H1 (cell line): Measurements from ENCODE around the gene DELE1. TPM values are rescaled to one million over a fixed set of nuclear protein-coding genes. Genes with fewer than 3 reads are reported as not detected.

Experiments
- BCL11A ChIP-seq, 2 experiments: IDR thresholded peaks; one replicate each; pipeline ENCODE4 v1.6.1; 2011; ENCODE audit warnings: low read depth in 2 of 2, low read length in 2 of 2, mild to moderate bottlenecking in 2 of 2
- CTBP2 ChIP-seq: IDR thresholded peaks from 2 replicates; pipeline ENCODE4 v1.7.0; 2011; ENCODE audit warnings: borderline replicate concordance, mild to moderate bottlenecking, moderate library complexity, mixed read lengths, low read length; ENCODE audit not compliant: insufficient read depth, insufficient read length
- CTCF ChIP-seq, 3 experiments: IDR thresholded peaks; 1 replicate in 2 of 3; 2 replicates in 1 of 3; pipeline versions ENCODE4 v1.5.1 to v1.6.1; 2011; ENCODE audit warnings: low read length in 3 of 3, mild to moderate bottlenecking in 3 of 3, inconsistent platforms in 2 of 3, low read depth in 1 of 3, moderate library complexity in 1 of 3; ENCODE audit not compliant: insufficient read depth in 1 of 3; ENCODE audit errors: control extremely low read depth in 1 of 3
- EZH2 ChIP-seq: fragments of 200-600 bp; sonication (generic); IDR thresholded peaks from 2 replicates; pipeline ENCODE4 v1.7.1; 2012; ENCODE audit warnings: low read depth, mild to moderate bottlenecking, moderate library complexity, low read length, inconsistent platforms; ENCODE audit not compliant: severe bottlenecking
- FOSL1 ChIP-seq: IDR thresholded peaks from 2 replicates; pipeline ENCODE4 v1.6.1; 2011; ENCODE audit warnings: mild to moderate bottlenecking, low read depth, low read length, moderate library complexity; ENCODE audit not compliant: insufficient read depth
- HDAC2 ChIP-seq, 2 experiments: fragments of 300-600 bp in 1 of 2; sonication (generic) in 1 of 2; IDR thresholded peaks; 2 replicates each; pipeline ENCODE4 v1.6.1; 2011 to 2012; ENCODE audit warnings: low read depth in 2 of 2, low read length in 2 of 2, mild to moderate bottlenecking in 2 of 2, moderate library complexity in 2 of 2, borderline replicate concordance in 1 of 2, inconsistent platforms in 1 of 2
- JUN ChIP-seq: IDR thresholded peaks from 2 replicates; pipeline ENCODE4 v1.6.1; 2011; ENCODE audit warnings: low read depth, mild to moderate bottlenecking, improper control_type of control experiment, low read length
- NRF1 ChIP-seq: IDR thresholded peaks from 2 replicates; pipeline ENCODE4 v1.6.1; 2011; ENCODE audit warnings: mild to moderate bottlenecking, low read depth, low read length, improper control_type of control experiment
- PHF8 ChIP-seq: fragments of 200-600 bp; sonication (generic); conservative IDR thresholded peaks from 2 replicates; pipeline ENCODE4 v1.7.1; 2012; ENCODE audit warnings: low read depth, mild to moderate bottlenecking, inconsistent platforms, low read length, moderate library complexity
- POLR2A ChIP-seq, 2 experiments: IDR thresholded peaks; 1 replicate in 1 of 2; 2 replicates in 1 of 2; pipeline ENCODE4 v1.6.1; 2011; ENCODE audit warnings: low read depth in 2 of 2, low read length in 2 of 2, mild to moderate bottlenecking in 2 of 2; ENCODE audit errors: control extremely low read depth in 1 of 2
- POU5F1 ChIP-seq: IDR thresholded peaks from 2 replicates; pipeline ENCODE4 v1.6.1; 2011; ENCODE audit warnings: low read depth, mild to moderate bottlenecking, low read length, moderate library complexity
- SP1 ChIP-seq: IDR thresholded peaks from 2 replicates; pipeline ENCODE4 v1.6.1; 2011; ENCODE audit warnings: low read depth, low read length
- SUZ12 ChIP-seq: fragments of 200-600 bp; sonication (generic); IDR thresholded peaks from 2 replicates; pipeline ENCODE4 v1.6.1; 2012; ENCODE audit warnings: mild to moderate bottlenecking, inconsistent platforms, low read length, moderate library complexity, mixed read lengths
- TEAD4 ChIP-seq: IDR thresholded peaks from 2 replicates; pipeline ENCODE4 v1.6.1; 2012; ENCODE audit warnings: low read depth, low read length, inconsistent platforms, mixed read lengths
- YY1 ChIP-seq: IDR thresholded peaks from 2 replicates; pipeline ENCODE4 v1.6.1; 2011; ENCODE audit warnings: low read depth, mild to moderate bottlenecking, low read length
- polyA plus RNA-seq, 7 experiments: library from polyadenylated mRNA; depleted of rRNA in 3 of 7; stranded (reverse) in 5 of 7; unstranded in 2 of 7; fragments of >200 nt in 5 of 7; fragments of 200-250 nt in 2 of 7; gene quantifications; 1 replicate in 5 of 7; 2 replicates in 1 of 7; 4 replicates in 1 of 7; pipeline versions ENCODE4 v1.2.1 to v1.2.3, GENCODE V29; 2011 to 2013; ENCODE audit warnings: missing spikeins in 2 of 7, mixed read lengths in 2 of 7
- total RNA-seq: library from RNA; stranded (reverse); fragmentation: NEBNext Ultra II Directional; extraction: Animal tissue kit (Norgen Biotek cat#: 25700); gene quantifications from 2 replicates; pipeline ENCODE4 v1.2.1, GENCODE V29; 2021
- TF ChIP-seq, protein P1 (sequence below): IDR thresholded peaks from 2 replicates; pipeline ENCODE4 v1.6.1; 2011; ENCODE audit warnings: low read depth, mild to moderate bottlenecking, low read length; ENCODE audit not compliant: insufficient read depth

The DELE1 gene
- total and polyA plus RNA-seq, 2 of the 8 experiments (the other 6 are each of a cell fraction or from before 2014, with no cell fraction given), result 61.4 to 114 TPM

- TF ChIP-seq TEAD4 (no peak), POU5F1 (no peak), POLR2A (IDR thresholded peaks at IDR 0.05; ENCODE audit: control extremely low read depth in 1 of 2, low read depth in 2 of 2, low read length in 2 of 2) (no peak), JUN (no peak), PHF8 (0 out of 2 replicates have a peak, but pooled peaks have one; percentile 49), CTCF (IDR thresholded peaks at IDR 0.05; ENCODE audit: control extremely low read depth in 1 of 3, insufficient read depth in 1 of 3, low read depth in 1 of 3, low read length in 3 of 3) (no peak), NRF1 (no peak), FOSL1 (no peak), EZH2 (no peak), YY1 (peak; percentile 44; the same call in 1 of the 2 replicates), HDAC2 (IDR thresholded peaks at IDR 0.05; ENCODE audit: borderline replicate concordance in 1 of 2, low read depth in 2 of 2, low read length in 2 of 2) (peak in 1 of 2 experiments; percentile 85; a peak in 1 of 4 replicates), SUZ12 (no peak), CTBP2 (peak; percentile 32), BCL11A (IDR thresholded peaks at IDR 0.05; ENCODE audit: low read depth in 2 of 2, low read length in 2 of 2) (no peak), SP1 (no peak)
- TF ChIP-seq, protein P1, sequence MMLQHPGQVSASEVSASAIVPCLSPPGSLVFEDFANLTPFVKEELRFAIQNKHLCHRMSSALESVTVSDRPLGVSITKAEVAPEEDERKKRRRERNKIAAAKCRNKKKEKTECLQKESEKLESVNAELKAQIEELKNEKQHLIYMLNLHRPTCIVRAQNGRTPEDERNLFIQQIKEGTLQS, result no peak
Measured at GRCh38 chr5:141883184-141883891, 40.3 kb upstream of the DELE1 start (continued).
